SU-DHL-6 (cell line): ENCODE measurements around the gene GMDS.

Experiments
- CTCF ChIP-seq: fragments of 200-600 bp; sonication (generic); IDR thresholded peaks from one replicate; pipeline ENCODE4 v1.5.1; 2017; ENCODE audit warnings: antibody characterized with exemption, mild to moderate bottlenecking, low read length, moderate library complexity; ENCODE audit not compliant: insufficient read depth, poor library complexity, severe bottlenecking
- EZH2phosphoT487 ChIP-seq: fragments of 200-600 bp; sonication (generic), shearing (Covaris generic); conservative IDR thresholded peaks from 2 replicates; pipeline ENCODE4 v1.6.1; 2018; ENCODE audit warnings: mild to moderate bottlenecking, antibody characterized with exemption, low read length, moderate library complexity, mixed read lengths

GRCh38 chr6:1806935-1807334 lies 438.5 kb downstream of the GMDS start:
- no peak for TF ChIP-seq CTCF
- TF ChIP-seq EZH2phosphoT487, result no peak
